Brain microvascular endothelial cell (primary cell): Measurements from ENCODE around the gene ACSL1.

Experiments
- DNase-seq: peaks from one replicate; pipeline ENCODE4 v3.0.0-alpha.2; 2020
- H3K27ac ChIP-seq: fragments of 250-450 bp; sonication (Bioruptor Pico); 2 replicates; pipeline ENCODE4 v1.5.1; 2020; ENCODE audit warnings: mild to moderate bottlenecking, moderate library complexity
- H3K27me3 ChIP-seq: fragments of 250-450 bp; sonication (Bioruptor Pico); replicated peaks from 2 replicates; pipeline ENCODE4 v1.5.1; 2020; ENCODE audit warnings: mild to moderate bottlenecking
- H3K36me3 ChIP-seq: fragments of 250-450 bp; sonication (Bioruptor Pico); replicated peaks from 2 replicates; pipeline ENCODE4 v1.5.1; 2020; ENCODE audit warnings: mild to moderate bottlenecking
- H3K4me3 ChIP-seq: 2 replicates; pipeline ENCODE4 v1.5.1; 2011; ENCODE audit warnings: low read depth, mild to moderate bottlenecking, control low read depth, low read length, moderate library complexity
- in situ Hi-C: cut with HindIII; loops from 2 replicates; pipeline ENCODE4 v1.10.0; 2017; ENCODE audit warnings: low sequenced_read_pairs, low pct_ligation_motif_present
- TF ChIP-seq, protein P1 (sequence below): IDR thresholded peaks from 2 replicates; pipeline ENCODE4 v1.5.1; 2011; ENCODE audit warnings: low read depth, mild to moderate bottlenecking, moderate library complexity, low read length, control low read depth, inconsistent platforms; ENCODE audit errors: missing control alignments

Gene ACSL1

DNA sequence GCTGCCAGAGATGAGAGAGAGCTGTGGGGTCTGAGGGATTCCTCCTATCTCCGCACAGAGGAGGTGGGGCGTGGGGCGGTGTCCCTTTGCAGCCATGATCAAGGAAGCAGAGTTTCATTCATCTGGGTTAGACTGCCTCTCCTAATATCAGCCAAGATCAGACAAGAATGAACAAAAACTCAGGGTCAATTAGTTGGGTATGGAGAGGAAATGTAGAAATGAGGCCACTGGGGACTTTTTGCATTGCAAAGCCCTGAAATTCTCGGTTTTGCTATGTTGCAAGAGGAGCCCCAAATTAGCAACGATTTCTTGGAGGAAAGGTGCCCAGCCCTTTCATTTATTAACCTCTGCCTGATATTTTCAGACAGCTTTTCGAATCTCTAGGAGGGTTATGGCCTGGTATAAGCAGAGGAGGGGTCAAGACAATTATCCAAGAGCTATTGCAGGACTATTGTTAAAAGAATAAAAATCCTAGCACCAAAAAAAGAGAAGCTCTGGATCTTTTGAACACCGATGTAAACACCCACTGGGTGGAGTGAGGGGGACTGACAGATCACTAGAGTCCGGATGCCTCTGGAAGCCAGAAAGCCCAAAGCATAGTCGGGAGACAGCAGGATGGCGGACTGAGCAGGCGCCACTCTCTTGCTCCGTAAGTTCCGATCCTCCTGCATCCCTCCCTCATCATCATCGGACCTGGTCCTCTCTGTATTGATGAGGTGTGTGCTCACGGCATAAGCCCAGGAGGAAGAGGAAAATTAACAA lies 34.4 kb upstream of the ACSL1 start:
- Histone ChIP-seq H3K27me3 (no peaks in the 10 kb centered on the region), H3K36me3 (no peaks in the 10 kb centered on the region), H3K4me3 (no peak overlapping the region), H3K27ac (no peak overlapping the region)
- no peak for DNase-seq
- TF ChIP-seq, protein P1, sequence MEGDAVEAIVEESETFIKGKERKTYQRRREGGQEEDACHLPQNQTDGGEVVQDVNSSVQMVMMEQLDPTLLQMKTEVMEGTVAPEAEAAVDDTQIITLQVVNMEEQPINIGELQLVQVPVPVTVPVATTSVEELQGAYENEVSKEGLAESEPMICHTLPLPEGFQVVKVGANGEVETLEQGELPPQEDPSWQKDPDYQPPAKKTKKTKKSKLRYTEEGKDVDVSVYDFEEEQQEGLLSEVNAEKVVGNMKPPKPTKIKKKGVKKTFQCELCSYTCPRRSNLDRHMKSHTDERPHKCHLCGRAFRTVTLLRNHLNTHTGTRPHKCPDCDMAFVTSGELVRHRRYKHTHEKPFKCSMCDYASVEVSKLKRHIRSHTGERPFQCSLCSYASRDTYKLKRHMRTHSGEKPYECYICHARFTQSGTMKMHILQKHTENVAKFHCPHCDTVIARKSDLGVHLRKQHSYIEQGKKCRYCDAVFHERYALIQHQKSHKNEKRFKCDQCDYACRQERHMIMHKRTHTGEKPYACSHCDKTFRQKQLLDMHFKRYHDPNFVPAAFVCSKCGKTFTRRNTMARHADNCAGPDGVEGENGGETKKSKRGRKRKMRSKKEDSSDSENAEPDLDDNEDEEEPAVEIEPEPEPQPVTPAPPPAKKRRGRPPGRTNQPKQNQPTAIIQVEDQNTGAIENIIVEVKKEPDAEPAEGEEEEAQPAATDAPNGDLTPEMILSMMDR = no peak
- in situ Hi-C loops = no loop called here

GRCh38 chr4:184857441-184858121 lies 31.8 kb upstream of the ACSL1 start:
- no peak overlapping the region for H3K27ac ChIP-seq

GRCh38 chr4:184856277-184856609 lies 30.5 kb upstream of the ACSL1 start:
- in situ Hi-C loops = no loop called here
- Histone ChIP-seq H3K36me3 (no peaks in the 10 kb centered on the region), H3K27me3 (no peaks in the 10 kb centered on the region), H3K27ac (no peak overlapping the region), H3K4me3 (no peak overlapping the region)
- no peak for DNase-seq
- TF ChIP-seq, protein P1 = no peak

More at GRCh38 chr4:184857441-184858121, 31.8 kb upstream of the ACSL1 start:
- no peaks in the 10 kb centered on the region for H3K36me3 ChIP-seq
- DNase-seq = no peak
- in situ Hi-C loops = no loop called here
- H3K4me3 ChIP-seq = no peak overlapping the region
- H3K27me3 ChIP-seq = no peaks in the 10 kb centered on the region
- TF ChIP-seq, protein P1 = no peak

DNA sequence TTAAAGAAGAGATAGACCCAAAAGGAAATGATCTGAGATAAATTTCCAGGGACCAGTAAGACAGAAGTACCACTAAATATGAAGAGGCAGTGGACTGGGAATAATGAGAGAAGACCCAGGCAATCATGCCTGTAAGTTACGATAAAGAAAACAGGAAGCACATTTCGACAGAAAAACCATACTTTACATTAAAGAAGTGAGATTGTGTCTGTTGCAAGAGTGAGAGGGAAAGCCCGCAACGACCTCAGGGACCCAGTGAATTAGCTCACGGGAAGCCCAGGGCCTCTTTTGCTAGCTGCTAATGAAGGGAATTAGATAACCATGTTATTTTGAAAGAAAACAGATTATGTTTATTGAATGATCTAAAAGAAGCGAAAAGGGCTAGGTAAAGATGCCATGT lies 28.9 kb upstream of the ACSL1 start:
- no peak for DNase-seq
- Histone ChIP-seq H3K27ac (no peak overlapping the region), H3K4me3 (no peak overlapping the region), H3K36me3 (no peaks in the 10 kb centered on the region), H3K27me3 (no peaks in the 10 kb centered on the region)
- in situ Hi-C loops = no loop called here
- TF ChIP-seq, protein P1 = no peak

DNA sequence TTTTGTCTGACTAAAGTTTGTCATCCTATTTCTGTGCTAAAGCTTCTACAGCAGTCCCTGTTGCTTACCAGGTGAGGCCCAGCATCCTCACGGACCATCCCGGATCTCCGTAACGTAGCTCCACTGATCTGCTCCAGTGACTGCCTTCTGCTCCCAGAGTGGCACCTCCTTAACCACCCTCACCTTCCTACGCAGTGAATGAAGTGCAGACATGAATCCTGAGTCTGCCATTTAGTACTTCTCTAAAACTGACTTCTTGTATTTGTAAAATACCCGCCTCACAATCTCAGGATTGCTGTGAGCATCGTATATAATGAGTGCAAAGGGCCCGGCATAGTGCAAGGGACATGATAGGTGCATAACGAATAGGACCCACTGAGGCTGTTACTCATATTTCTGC lies 27.7 kb upstream of the ACSL1 start:
- H3K4me3 ChIP-seq = no peak overlapping the region
- in situ Hi-C loops = no loop called here
- no peak for DNase-seq
- TF ChIP-seq, protein P1 = no peak
- no peaks in the 10 kb centered on the region for H3K27me3 ChIP-seq
- H3K36me3 ChIP-seq = no peaks in the 10 kb centered on the region
- no peak overlapping the region for H3K27ac ChIP-seq

DNA sequence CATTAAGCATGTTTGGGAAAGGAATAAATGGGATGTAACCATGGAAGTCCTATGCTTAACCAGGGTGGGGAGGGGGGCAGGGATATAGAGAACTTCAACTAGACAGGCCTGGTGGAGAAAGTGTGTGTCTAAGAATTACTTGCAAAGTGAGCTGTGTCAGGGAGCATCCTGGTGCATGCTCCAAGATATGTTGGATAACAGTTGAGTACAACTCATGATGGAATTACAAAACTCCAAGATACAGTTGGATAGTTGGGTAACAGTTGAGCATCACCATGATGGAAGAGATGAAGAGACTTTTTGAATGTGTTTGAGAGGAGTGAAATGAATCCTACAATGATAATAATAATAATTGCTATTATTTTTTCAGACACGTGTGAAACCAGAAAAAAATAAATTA lies 26.1 kb upstream of the ACSL1 start:
- no peak for DNase-seq
- H3K27me3 ChIP-seq = no peaks in the 10 kb centered on the region
- in situ Hi-C loops = no loop called here
- TF ChIP-seq, protein P1 = no peak
- H3K27ac ChIP-seq = no peak overlapping the region
- no peak overlapping the region for H3K4me3 ChIP-seq
- no peaks in the 10 kb centered on the region for H3K36me3 ChIP-seq
